Esophagus squamous epithelium (tissue), 5 donors: Measurements from ENCODE around the gene NOP10. TPM values are rescaled to one million over a fixed set of nuclear protein-coding genes. Genes with fewer than 3 reads are reported as not detected.
A peak's percentile ranks its signal among the peaks of the same experiment; 100 is the strongest.

Source experiments
- DNase-seq: peaks from one replicate; lab custom pipeline; 2025; lab: John Stamatoyannopoulos, UW
- H3K27ac ChIP-seq, 4 donors: fragments of 200-600 bp; sonication (generic); one replicate each; pipeline ENCODE4 v1.5.1; 2016 to 2019; ENCODE audit warnings: mild to moderate bottlenecking in 1 of 4
- H3K27me3 ChIP-seq, 4 donors: fragments of 200-600 bp; sonication (generic); 1 replicate in 3 of 4; 2 replicates in 1 of 4; pipeline versions ENCODE4 v1.5.1 to v1.6.0; 2017 to 2021; ENCODE audit warnings: antibody characterized with exemption in 1 of 4
- H3K36me3 ChIP-seq, 3 donors: fragments of 200-600 bp; sonication (generic); one replicate each; pipeline ENCODE4 v1.5.1; 2016 to 2019
- H3K4me1 ChIP-seq, 3 donors: fragments of 200-600 bp; sonication (generic); one replicate each; pipeline ENCODE4 v1.5.1; 2017 to 2019
- H3K4me3 ChIP-seq, 4 donors: fragments of 200-600 bp; sonication (generic); 1 replicate in 3 of 4; 2 replicates in 1 of 4; pipeline ENCODE4 v1.5.1; 2016 to 2019; ENCODE audit warnings: mild to moderate bottlenecking in 2 of 4, moderate library complexity in 1 of 4
- H3K9me3 ChIP-seq, 3 donors: fragments of 200-600 bp; sonication (generic); one replicate each; pipeline ENCODE4 v1.5.1; 2016 to 2019
- CTCF ChIP-seq, 6 experiments: fragments of 450-650 bp in 4 of 6; fragments of 200-600 bp in 2 of 6; sonication (generic) in 2 of 6; IDR thresholded peaks; one replicate each; pipeline ENCODE4 v1.5.1; 2016 to 2019; ENCODE audit warnings: antibody characterized with exemption in 6 of 6, mild to moderate bottlenecking in 4 of 6, moderate library complexity in 4 of 6
- POLR2A ChIP-seq, 4 donors: fragments of 450-650 bp; IDR thresholded peaks; one replicate each; pipeline ENCODE4 v1.6.1; 2017; ENCODE audit warnings: antibody characterized with exemption in 4 of 4, mild to moderate bottlenecking in 4 of 4, moderate library complexity in 3 of 4
- WGBS, 2 donors: methylation state at CpG; one replicate each; pipeline ENCODE4 v1.1.5; 2018; 5-methylcytosine and 5-hydroxymethylcytosine counted together
- intact Hi-C: fragments of 100-400 bp; cut with DNase I; formaldehyde crosslinking; loops from one replicate; pipeline ENCODE4 v1.15.0; 2022
- small RNA-seq, 4 donors: library from RNA; depleted of rRNA; stranded (forward); fragments of <200 nt; gene quantifications; one replicate each; pipeline ENCODE3, GENCODE V24; 2016
- total RNA-seq, 4 donors: library from RNA; depleted of rRNA; stranded (reverse); fragments of >200 nt; gene quantifications; one replicate each; pipeline ENCODE4 v1.1.0, GENCODE V29; 2016
- donor health status: DM: yes; HTN: yes; CAD: no.

Gene NOP10
- total RNA-seq, 4 donors from 2014 or later, result 132 to 213 (median 176) TPM

GRCh38 chr15:34304613-34305012, 38.3 kb downstream of the NOP10 start:
- TF ChIP-seq POLR2A (IDR thresholded peaks at IDR 0.05) (no peak), CTCF (IDR thresholded peaks at IDR 0.05) (no peak)
- Histone ChIP-seq H3K27ac (no peak overlapping the region), H3K4me1 (peaks cover 0 to 21% (median 3%) of the 10 kb centered on the region in 3 donors), H3K9me3 (no peaks in the 10 kb centered on the region), H3K27me3 (no peaks in the 10 kb centered on the region), H3K4me3 (no peak overlapping the region), H3K36me3 (peaks cover 0 to 22% (median 0%) of the 10 kb centered on the region in 3 donors)
- DNase-seq, result no peak
- intact Hi-C loops, result loop anchor here (5.0 kb wide), 1 partner anchor 57 kb away; no protein-coding TSS in a partner anchor

GRCh38 chr15:34301058-34301457, 41.9 kb downstream of the NOP10 start:
- Histone ChIP-seq H3K9me3 (no peaks in the 10 kb centered on the region), H3K4me1 (peaks cover 0 to 46% (median 12%) of the 10 kb centered on the region in 3 donors), H3K27me3 (no peaks in the 10 kb centered on the region), H3K36me3 (peaks cover 0 to 6% (median 0%) of the 10 kb centered on the region in 3 donors), H3K27ac (peak overlapping the region in 3 of 4 donors; percentile 26 to 61 (median 52)), H3K4me3 (no peak overlapping the region)
- DNase-seq, result no peak
- intact Hi-C loops, result no loop called here
- 42 to 60% methylated on average over 3 of the region's 3 CpGs for WGBS, 2 donors
- TF ChIP-seq POLR2A (IDR thresholded peaks at IDR 0.05) (no peak), CTCF (IDR thresholded peaks at IDR 0.05) (no peak)

DNA sequence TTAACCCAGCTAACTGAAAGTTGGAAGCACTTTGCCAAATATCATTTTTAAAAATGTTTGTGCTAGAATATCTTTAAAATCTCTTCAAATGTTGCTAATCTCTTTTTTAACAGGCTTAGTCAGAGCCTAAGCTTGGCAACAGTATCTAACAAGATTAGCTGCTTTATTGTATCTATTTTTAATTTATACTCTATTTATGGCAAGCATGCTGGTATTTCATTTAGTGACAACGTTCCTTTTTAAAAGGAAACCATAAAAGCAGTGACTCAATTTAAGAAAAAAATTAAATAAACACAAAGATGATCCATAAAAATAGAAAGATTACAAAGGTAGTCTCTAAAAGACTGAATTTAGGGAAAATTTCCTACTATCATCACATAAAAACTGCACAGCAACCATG, 45.9 kb downstream of the NOP10 start:
- peak overlapping the region in 1 of 4 donors; percentile 20 for H3K27ac ChIP-seq
- intact Hi-C loops, result no loop called here
- no peak overlapping the region for H3K4me3 ChIP-seq
- H3K9me3 ChIP-seq, result no peaks in the 10 kb centered on the region
- no peak for TF ChIP-seq CTCF (IDR thresholded peaks at IDR 0.05)
- TF ChIP-seq POLR2A (IDR thresholded peaks at IDR 0.05), result no peak
- 0% methylated on average over 1 of the region's 1 CpG for WGBS, 2 donors
- H3K27me3 ChIP-seq, result no peaks in the 10 kb centered on the region
- DNase-seq, result no peak
- H3K36me3 ChIP-seq, result peaks cover 0 to 9% (median 0%) of the 10 kb centered on the region in 3 donors
- peaks cover 0 to 41% (median 12%) of the 10 kb centered on the region in 3 donors for H3K4me1 ChIP-seq

DNA sequence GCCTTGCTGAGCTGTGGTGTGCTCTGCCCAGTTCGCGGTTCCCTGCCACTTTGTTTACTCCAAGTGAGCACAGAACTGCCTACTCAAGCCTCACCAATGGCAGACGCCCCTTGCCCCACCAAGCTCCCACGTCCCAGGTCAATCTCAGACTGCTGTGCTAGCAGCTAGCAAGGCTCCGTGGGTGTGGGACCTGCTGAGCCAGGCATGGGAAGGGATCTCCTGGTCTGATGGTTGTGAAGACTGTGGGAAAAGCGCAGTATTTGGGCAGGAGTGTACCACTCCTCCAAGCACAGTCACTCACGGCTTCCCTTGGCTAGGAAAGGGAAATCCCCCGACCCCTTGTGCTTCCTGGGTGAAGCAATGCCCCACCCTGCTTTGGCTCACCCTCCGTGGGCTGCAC, 50.3 kb downstream of the NOP10 start:
- no peaks in the 10 kb centered on the region for H3K9me3 ChIP-seq
- intact Hi-C loops, result no loop called here
- TF ChIP-seq POLR2A (IDR thresholded peaks at IDR 0.05) (no peak), CTCF (IDR thresholded peaks at IDR 0.05) (no peak)
- no peak overlapping the region for H3K27ac ChIP-seq
- H3K4me1 ChIP-seq, result peaks cover 0 to 15% (median 8%) of the 10 kb centered on the region in 3 donors
- no peaks in the 10 kb centered on the region for H3K27me3 ChIP-seq
- peaks cover 0 to 20% (median 0%) of the 10 kb centered on the region in 3 donors for H3K36me3 ChIP-seq
- H3K4me3 ChIP-seq, result no peak overlapping the region
- DNase-seq, result no peak
- WGBS, 2 donors, result 82% methylated on average over 3 of the region's 9 CpGs; no CpG with 5 or more reads in 1 of the 2 donors

Small RNA genes lying within 50 kb of the gene (small RNA-seq; reads per million reads assigned to genes)
- gene MIR1233-1, result 0 reads per million in 4 donors
- 0 reads per million in 4 donors for gene RF00019

Other genes starting within 250 kb of the NOP10 start
- gene EMC7, start 241.3 kb downstream of the NOP10 start, total RNA-seq, result 10 to 100 TPM; 18.9 to 62.1 (median 36.1) TPM
- 1 to 10 TPM in 2 of 4 donors, under 1 TPM in 2; 0.70 to 1.7 (median 0.98) TPM for gene PGBD4, start 241.1 kb downstream of the NOP10 start, total RNA-seq
- gene KATNBL1, start 133.0 kb downstream of the NOP10 start, total RNA-seq, result 10 to 100 TPM; 35.8 to 96.2 (median 74.3) TPM
- 100 to 1,000 TPM; 114 to 154 (median 139) TPM for gene EMC4, start 118.1 kb downstream of the NOP10 start, total RNA-seq
- gene SLC12A6, start 5.4 kb downstream of the NOP10 start, total RNA-seq, result 10 to 100 TPM; 33.0 to 70.3 (median 49.5) TPM
- gene NUTM1, start 179 bp upstream of the NOP10 start, total RNA-seq, result not detected
- gene LPCAT4, start 24.1 kb upstream of the NOP10 start, total RNA-seq, result 10 to 100 TPM; 11.8 to 40.2 (median 32.6) TPM
- 10 to 100 TPM in 3 of 4 donors, 1 to 10 TPM in 1; 5.8 to 55.9 (median 18.6) TPM for gene GOLGA8A, start 94.7 kb upstream of the NOP10 start, total RNA-seq
- gene GOLGA8B, start 240.5 kb upstream of the NOP10 start, total RNA-seq, result 100 to 1,000 TPM in 1 of 4 donors, 10 to 100 TPM in 2, 1 to 10 TPM in 1; 3.4 to 105 (median 33.7) TPM